GM18873 (cell line): Measurements from ENCODE around the gene DGKE.

ENCODE experiments used
- ATAC-seq: cut with Tn5 transposase; IDR thresholded peaks from one replicate; pipeline ENCODE4 v1.9.1; 2021; ENCODE audit warnings: mild to moderate bottlenecking, moderate library complexity, moderate number of reproducible peaks; ENCODE audit not compliant: unreplicated experiment, low FRiP score

The DGKE gene

DNA sequence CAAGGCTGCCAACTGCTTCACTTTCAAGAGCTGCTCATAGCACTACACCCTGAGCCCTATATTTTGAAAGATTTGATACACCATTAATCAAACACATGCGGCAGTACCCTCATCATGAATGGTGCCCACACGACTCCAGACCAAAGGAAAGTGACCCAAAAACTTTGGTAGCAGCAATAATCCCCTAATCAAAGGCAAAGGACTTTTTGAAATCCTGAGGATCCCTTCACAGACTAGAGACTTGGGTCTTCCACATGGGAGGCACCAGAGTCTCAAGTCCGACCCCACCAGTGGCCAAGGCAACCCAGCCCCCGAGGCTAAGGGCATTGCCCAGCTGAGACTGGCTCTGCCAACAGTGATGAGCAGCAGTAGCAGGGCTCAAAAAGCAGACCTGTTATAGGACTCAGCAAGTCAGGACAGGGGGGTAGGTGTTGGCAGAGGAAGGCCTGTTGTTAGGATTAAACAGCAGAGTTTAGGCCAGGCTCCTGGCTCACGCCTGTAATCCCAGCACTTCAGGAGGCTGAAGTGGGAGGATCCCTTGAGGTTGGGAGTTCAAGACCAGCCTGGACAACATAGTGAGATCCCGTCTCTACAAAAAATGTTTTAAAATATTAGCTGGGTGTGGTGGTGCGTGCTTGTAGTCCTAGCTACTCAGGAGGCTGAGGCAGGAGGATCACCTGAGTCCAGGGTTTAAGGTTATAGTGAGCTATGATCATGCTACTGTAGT is 76.7 kb downstream of the DGKE start:
- ATAC-seq, result no peak

DNA sequence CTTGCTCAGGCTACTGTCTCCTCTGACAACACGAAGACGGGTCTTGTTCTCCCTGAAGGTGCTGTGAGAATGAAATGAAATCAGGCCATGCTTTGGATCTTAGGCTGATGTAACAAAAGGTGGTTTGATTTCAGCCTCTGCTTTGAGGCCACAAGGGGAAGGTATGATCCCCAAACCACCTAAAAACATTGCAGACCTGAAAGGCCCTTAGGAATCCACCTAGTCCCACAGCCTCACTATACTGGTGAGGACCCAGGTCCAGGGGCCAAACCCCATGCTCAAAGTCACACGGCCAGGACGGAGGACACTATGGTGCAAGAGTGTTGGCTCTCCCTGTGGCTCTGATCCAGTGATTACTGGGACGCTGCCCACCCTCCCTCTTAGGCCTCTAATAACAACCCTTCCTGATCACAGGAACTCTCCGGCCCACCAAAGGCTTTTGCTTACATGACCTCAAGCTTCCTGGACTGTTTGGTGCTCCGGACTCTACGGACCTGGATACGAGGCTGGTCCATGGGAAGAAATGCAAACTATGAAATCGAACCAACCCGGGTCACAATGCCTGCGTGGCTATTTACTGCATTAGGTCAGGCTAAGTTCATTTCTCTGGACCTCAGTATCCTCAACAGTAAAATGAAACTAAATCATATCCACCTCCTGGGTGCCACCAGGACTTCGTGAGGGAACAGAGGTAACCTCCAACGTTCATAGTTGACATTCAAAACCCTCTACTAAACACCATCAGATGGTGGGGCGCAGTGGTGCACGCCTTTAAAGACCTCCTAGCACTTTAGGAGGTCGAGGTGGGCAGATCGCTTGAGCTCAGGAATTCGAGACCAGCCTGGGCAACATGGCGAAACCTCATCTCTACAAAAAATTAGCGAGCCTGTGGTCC is 78.4 kb downstream of the DGKE start:
- ATAC-seq, result no peak

DNA sequence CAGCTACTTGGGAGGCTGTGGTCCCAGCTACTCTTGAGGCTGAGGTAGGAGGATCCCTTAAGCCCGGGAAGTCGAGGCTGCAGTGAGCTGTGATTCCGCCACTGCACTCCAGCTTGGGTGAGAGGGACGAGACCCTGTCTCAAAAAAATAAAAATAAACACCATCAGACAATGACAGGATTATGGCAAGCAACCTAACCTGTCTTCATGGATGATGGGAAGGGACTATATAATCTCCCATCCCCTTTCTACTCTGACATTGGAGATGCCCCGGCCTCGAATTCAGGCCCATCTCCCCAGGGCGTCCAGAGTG is 79.0 kb downstream of the DGKE start:
- ATAC-seq, result no peak

DNA sequence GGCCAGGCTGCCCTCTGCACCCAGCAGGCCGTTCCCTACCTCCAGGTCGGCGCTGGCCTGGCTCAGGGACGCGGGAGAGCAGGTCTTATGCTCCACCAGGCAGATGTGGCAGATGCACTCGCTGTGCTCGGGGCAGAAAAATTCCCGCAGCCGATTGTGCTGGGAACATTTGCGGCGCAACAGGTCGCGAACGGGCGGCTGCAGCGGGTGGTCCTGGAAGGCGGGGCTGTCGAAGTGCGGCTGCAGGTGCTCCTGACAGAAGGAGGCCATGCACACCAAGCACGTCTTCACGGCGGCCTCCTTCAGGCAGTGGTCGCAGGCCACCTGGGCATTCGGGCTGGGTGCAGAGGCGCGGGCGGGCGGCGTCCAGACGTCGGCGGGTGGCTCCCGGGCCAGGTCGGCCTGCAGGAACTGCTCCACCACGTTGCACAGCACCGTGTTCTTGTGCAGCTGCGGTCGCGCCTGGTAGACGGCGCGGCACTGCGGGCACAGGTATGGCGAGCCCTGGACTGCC is 79.5 kb downstream of the DGKE start:
- peak; percentile 11 for ATAC-seq

DNA sequence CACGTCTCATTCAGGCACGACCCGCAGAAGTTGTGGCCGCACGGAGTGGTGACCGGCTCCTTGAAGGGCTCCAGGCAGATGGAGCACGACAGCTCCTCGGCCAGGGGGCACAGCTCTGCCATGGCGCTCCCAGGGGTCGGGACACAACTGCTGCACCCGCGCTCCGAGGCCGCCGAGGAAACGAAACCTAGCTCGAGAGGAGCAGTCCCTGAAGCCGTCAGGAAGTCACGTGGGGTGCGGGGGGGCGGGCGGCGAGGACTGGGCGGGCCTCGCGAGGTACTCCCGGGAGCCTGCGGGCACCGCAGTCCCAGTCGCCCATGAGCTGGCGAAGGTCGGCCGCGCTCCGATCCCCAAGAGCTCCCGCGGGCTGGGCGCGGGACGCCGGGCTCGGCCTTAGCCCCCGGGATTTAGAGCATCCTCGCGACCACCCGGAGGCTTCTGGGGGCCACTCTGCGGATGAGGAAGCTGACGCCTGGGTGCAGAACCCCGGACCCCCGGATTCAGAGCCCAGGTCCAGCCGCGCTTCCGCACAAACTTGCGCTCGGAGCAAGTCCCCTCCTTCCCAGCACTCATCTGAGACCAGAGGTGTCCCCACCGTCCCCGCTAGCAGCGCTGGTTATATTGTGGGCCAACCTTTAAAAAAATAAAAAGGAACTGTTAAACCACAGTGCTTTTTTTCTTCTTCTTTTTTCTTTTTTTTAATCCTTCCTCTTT is 80.1 kb downstream of the DGKE start, which contains the start of gene TRIM25:
Gene TRIM25, minus strand, starts transcription at position 183 of the 714 bp plus-strand sequence. Its CDS starts 61 bp downstream, at position 122.
- peak; percentile 54 for ATAC-seq

DNA sequence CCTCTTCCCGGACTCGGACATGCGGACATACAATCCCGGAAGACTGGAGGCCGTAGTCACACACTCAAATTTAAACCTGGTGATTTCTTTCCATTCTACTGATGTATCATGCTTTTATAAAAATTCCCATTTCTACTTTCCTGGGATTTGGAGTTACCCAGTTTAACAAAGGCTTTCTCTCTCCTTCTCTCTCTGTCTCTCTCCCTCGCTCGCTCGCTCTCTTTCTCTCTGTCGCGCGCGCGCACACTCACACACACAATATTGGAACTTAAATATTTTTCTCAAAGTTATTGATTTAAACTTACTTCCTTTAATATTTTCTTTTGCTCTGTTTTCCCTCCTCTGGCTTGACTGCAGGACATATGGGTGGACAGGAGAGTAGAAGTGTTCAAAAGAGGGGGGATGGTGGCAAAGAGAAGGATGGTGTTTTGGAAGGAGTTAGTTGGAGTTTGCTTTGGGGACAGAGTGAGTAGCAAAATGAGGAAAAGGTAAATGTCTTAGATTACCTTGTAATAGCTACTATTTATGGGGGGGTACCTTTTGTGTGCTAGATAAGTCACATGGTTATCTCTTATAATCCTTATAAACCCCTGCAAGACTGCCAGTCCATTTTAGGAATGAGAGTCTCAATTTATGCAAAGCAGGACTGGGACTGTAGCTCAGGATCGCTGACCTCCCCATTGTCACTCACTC is 80.8 kb downstream of the DGKE start:
- ATAC-seq, result no peak

DNA sequence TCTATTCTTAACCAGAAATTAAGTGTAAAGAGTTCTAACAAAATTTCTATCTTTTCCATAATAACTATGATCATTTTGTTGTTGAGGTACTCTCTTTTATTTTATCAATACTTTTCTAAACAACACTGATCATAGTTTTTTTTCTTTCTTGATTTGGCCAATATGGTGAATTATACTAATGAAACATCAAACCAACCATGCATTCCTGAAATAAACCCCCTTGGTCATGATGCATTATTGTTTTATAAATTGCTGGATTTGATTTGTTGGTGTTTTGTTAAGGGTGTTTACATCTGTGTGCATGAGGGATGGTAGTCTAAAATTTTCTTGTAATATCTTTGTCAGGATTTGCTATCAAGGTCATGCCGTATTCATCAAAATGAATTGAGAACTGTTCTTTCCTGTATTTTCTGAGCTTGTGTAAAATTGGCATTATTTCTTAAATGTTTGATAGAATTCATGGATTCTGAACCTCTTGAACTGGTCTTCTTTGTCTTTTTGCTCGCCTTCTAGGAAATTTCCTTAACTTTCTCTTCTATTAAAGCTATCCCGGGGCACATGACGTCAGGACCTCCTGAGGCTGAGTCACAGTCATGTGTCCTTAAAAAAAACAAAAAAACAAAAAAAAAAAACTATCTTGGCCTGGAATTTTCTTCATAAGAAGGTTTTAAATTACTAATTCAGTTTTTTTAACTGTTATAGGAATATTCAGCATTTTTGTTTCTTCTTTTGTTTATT is 83.8 kb downstream of the DGKE start:
- ATAC-seq, result no peak

DNA sequence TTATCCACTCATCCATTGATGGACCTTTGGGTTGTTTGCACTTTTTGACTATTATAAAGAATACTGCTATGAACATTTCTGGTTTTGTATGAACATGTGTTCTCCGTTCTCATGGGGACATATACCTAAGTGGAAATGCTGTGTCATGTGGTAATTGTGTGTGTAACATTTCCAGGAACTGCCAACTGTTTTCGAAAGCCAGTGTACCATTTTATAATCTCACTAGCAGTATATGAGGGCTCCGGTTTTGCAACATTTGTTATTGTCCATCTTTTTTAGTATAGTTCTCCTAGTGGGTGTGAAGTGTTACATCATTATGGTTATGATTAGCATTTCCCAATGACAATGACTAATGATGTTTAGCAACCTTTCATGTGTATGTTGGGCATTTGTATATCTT is 85.0 kb downstream of the DGKE start:
- no peak for ATAC-seq
